OCI-LY1 (cell line): ENCODE measurements around the gene HINT1.
A peak's percentile ranks its signal among the peaks of the same experiment; 100 is the strongest.

ENCODE experiments used
- H2AFZ ChIP-seq: fragments of 200-600 bp; sonication (generic), shearing (Covaris generic); 2 replicates; pipeline ENCODE4 v1.6.0; 2014; ENCODE audit warnings: antibody characterized with exemption, mild to moderate bottlenecking, low read length
- H3F3A ChIP-seq: fragments of 200-600 bp; sonication (generic), shearing (Covaris generic); 2 replicates; pipeline ENCODE4 v1.6.0; 2014; ENCODE audit warnings: mild to moderate bottlenecking, antibody characterized with exemption, low read length, moderate library complexity; ENCODE audit not compliant: insufficient read depth
- H3K27ac ChIP-seq: fragments of 200-600 bp; sonication (generic); 2 replicates; pipeline ENCODE4 v1.5.1; 2014; ENCODE audit warnings: low read length, mixed run types, mild to moderate bottlenecking, low read depth; ENCODE audit not compliant: poor library complexity, severe bottlenecking
- H3K27me3 ChIP-seq: fragments of 200-600 bp; sonication (generic); 2 replicates; pipeline ENCODE4 v1.6.0; 2014; ENCODE audit warnings: antibody characterized with exemption, mild to moderate bottlenecking, low read length, moderate library complexity; ENCODE audit not compliant: insufficient read depth
- H3K36me3 ChIP-seq: fragments of 200-600 bp; sonication (generic); 2 replicates; pipeline ENCODE4 v1.6.1; 2014; ENCODE audit warnings: mild to moderate bottlenecking, antibody characterized with exemption, low read length, moderate library complexity, mixed read lengths; ENCODE audit not compliant: insufficient read depth
- H3K4me1 ChIP-seq: fragments of 200-600 bp; sonication (generic); 2 replicates; pipeline ENCODE4 v1.5.1; 2014; ENCODE audit warnings: mild to moderate bottlenecking, low read length, moderate library complexity; ENCODE audit not compliant: insufficient read depth, severe bottlenecking
- H3K4me2 ChIP-seq: fragments of 200-600 bp; sonication (generic), shearing (Covaris generic); 2 replicates; pipeline ENCODE4 v1.6.1; 2014; ENCODE audit warnings: low read length
- H3K4me3 ChIP-seq: fragments of 200-600 bp; sonication (generic); 2 replicates; pipeline ENCODE4 v1.5.1; 2014; ENCODE audit warnings: low read length, low read depth, mild to moderate bottlenecking, mixed read lengths; ENCODE audit not compliant: poor library complexity, severe bottlenecking
- H3K79me2 ChIP-seq: fragments of 200-600 bp; shearing (Covaris generic); 2 replicates; pipeline ENCODE4 v1.6.1; 2016; ENCODE audit warnings: mixed run types, low read length, mixed read lengths; ENCODE audit not compliant: insufficient read depth
- H3K9ac ChIP-seq: fragments of 200-600 bp; sonication (generic), shearing (Covaris generic); 2 replicates; pipeline ENCODE4 v1.6.1; 2014; ENCODE audit warnings: mild to moderate bottlenecking, low read length, mixed read lengths
- H3K9me2 ChIP-seq: fragments of 200-600 bp; sonication (generic), shearing (Covaris generic); 2 replicates; pipeline ENCODE4 v1.6.1; 2014; ENCODE audit warnings: low read depth, mild to moderate bottlenecking, low read length, mixed read lengths
- H3K9me3 ChIP-seq: fragments of 200-600 bp; shearing (Covaris generic); 2 replicates; pipeline ENCODE4 v1.6.1; 2014; ENCODE audit warnings: low read length, mixed read lengths
- H4K20me1 ChIP-seq: fragments of 200-600 bp; sonication (generic), shearing (Covaris generic); 2 replicates; pipeline ENCODE4 v1.6.0; 2016; ENCODE audit warnings: mild to moderate bottlenecking, low read length; ENCODE audit not compliant: insufficient read depth
- CTCF ChIP-seq: fragments of 200-600 bp; sonication (generic), shearing (Covaris generic); IDR thresholded peaks from 2 replicates; pipeline ENCODE4 v1.5.1; 2017; ENCODE audit warnings: mild to moderate bottlenecking, antibody characterized with exemption, low read length, moderate library complexity, mixed read lengths
- EZH2 ChIP-seq: fragments of 200-600 bp; sonication (generic), shearing (Covaris generic); IDR thresholded peaks from 2 replicates; pipeline ENCODE4 v1.8.0; 2017; ENCODE audit warnings: borderline replicate concordance, mixed run types, mild to moderate bottlenecking, antibody characterized with exemption, low read length, moderate library complexity, mixed read lengths

HINT1 gene

GRCh38 chr5:131182839-131183238 is 17.8 kb upstream of the HINT1 start:
- Histone ChIP-seq H3K79me2 (peaks cover 8% of the 10 kb centered on the region), H3K9me3 (no peaks in the 10 kb centered on the region), H3F3A (no peaks in the 10 kb centered on the region), H3K4me3 (no peak overlapping the region), H3K27ac (no peak overlapping the region), H3K36me3 (peaks cover 25% of the 10 kb centered on the region), H2AFZ (no peak overlapping the region), H3K9me2 (no peaks in the 10 kb centered on the region), H3K4me1 (peaks cover 19% of the 10 kb centered on the region), H3K27me3 (no peaks in the 10 kb centered on the region), H3K4me2 (no peak overlapping the region), H3K9ac (no peak overlapping the region), H4K20me1 (no peaks in the 10 kb centered on the region)
- no peak for TF ChIP-seq CTCF
- no peak for TF ChIP-seq EZH2

GRCh38 chr5:131180407-131180806 is 15.4 kb upstream of the HINT1 start:
- Histone ChIP-seq H3K36me3 (peaks cover 14% of the 10 kb centered on the region), H3K9me3 (no peaks in the 10 kb centered on the region), H3K9ac (no peak overlapping the region), H3K27ac (no peak overlapping the region), H3F3A (no peaks in the 10 kb centered on the region), H3K27me3 (no peaks in the 10 kb centered on the region), H3K79me2 (peaks cover 27% of the 10 kb centered on the region), H3K4me1 (peaks cover 32% of the 10 kb centered on the region), H3K9me2 (no peaks in the 10 kb centered on the region), H2AFZ (no peak overlapping the region), H3K4me3 (no peak overlapping the region), H4K20me1 (no peaks in the 10 kb centered on the region), H3K4me2 (no peak overlapping the region)
- TF ChIP-seq CTCF: no peak
- TF ChIP-seq EZH2: no peak

- H3F3A ChIP-seq: no peaks in the 10 kb centered on the region
- H3K4me3 ChIP-seq: peak overlapping the region; percentile 90
- no peaks in the 10 kb centered on the region for H3K27me3 ChIP-seq
- peak overlapping the region; percentile 85 for H3K9ac ChIP-seq
- H3K4me2 ChIP-seq: peak overlapping the region; percentile 67
- H4K20me1 ChIP-seq: no peaks in the 10 kb centered on the region
- H3K36me3 ChIP-seq: peaks cover 8% of the 10 kb centered on the region; the same call in 1 of the 2 replicates
- H3K9me3 ChIP-seq: no peaks in the 10 kb centered on the region
- peaks cover 18% of the 10 kb centered on the region for H3K79me2 ChIP-seq
- TF ChIP-seq EZH2: no peak
- TF ChIP-seq CTCF: no peak
- H3K4me1 ChIP-seq: peaks cover 35% of the 10 kb centered on the region
- H3K27ac ChIP-seq: peak overlapping the region; percentile 60
- no peak overlapping the region for H2AFZ ChIP-seq
- H3K9me2 ChIP-seq: no peaks in the 10 kb centered on the region
These were observed 6.3 kb upstream of the HINT1 start for GRCh38 chr5:131171276-131171810.
